IMR-90 (cell line): Measurements from ENCODE around the gene KPRP. TPM values are rescaled to one million over a fixed set of nuclear protein-coding genes. Genes with fewer than 3 reads are reported as not detected.

Experiments
- ATAC-seq: fragments of 200-7000 bp; cut with Tn5 transposase; 2 replicates; pipeline ENCODE4 v1.9.1; 2020; ENCODE audit warnings: low read depth, mild to moderate bottlenecking, moderate library complexity
- BruUV-seq: library from RNA; stranded (reverse); fragments of 400-500 nt; replicated peaks from 2 replicates; lab custom pipeline; 2021; lab: Mats Ljungman, UMichigan
- CTCF ChIA-PET: fragments of 300-600 bp; formaldehyde crosslinking; extraction: SDS; loops from one replicate; lab custom pipeline; 2021; ENCODE audit warnings: antibody characterized with exemption; lab: Yijun Ruan, JAX
- POLR2A ChIA-PET: fragments of 300-600 bp; sonication (Branson Sonifier 250); formaldehyde crosslinking; loops from one replicate; lab custom pipeline; 2022; ENCODE audit warnings: antibody characterized with exemption; ENCODE audit not compliant: unreplicated experiment; lab: Charles Lee
- DNase-seq: peaks from one replicate; pipeline ENCODE4 v3.0.0; 2013
- H2AFZ ChIP-seq: replicated peaks from 2 replicates; pipeline ENCODE3; 2013; ENCODE audit warnings: low read length, mild to moderate bottlenecking; ENCODE audit not compliant: poor library complexity
- H2AK5ac ChIP-seq: 2 replicates; pipeline ENCODE4 v1.6.1; 2013; ENCODE audit warnings: low read depth, low read length, inconsistent platforms
- H2AK9ac ChIP-seq: replicated peaks from 2 replicates; pipeline ENCODE3; 2013; ENCODE audit warnings: mild to moderate bottlenecking, low read depth, low read length, moderate library complexity; ENCODE audit not compliant: poor library complexity
- H2BK120ac ChIP-seq: 2 replicates; pipeline ENCODE4 v1.6.1; 2013; ENCODE audit warnings: low read depth, low read length, inconsistent platforms
- H2BK15ac ChIP-seq: 3 replicates; pipeline ENCODE4 v1.6.1; 2013; ENCODE audit warnings: low read depth, low read length, inconsistent platforms
- H2BK20ac ChIP-seq: 2 replicates; pipeline ENCODE4 v1.6.1; 2013; ENCODE audit warnings: low read depth, mild to moderate bottlenecking, inconsistent platforms, low read length, moderate library complexity
- H2BK5ac ChIP-seq: 2 replicates; pipeline ENCODE4 v1.6.1; 2013; ENCODE audit warnings: mild to moderate bottlenecking, low read depth, low read length, inconsistent platforms; ENCODE audit not compliant: poor library complexity, severe bottlenecking
- H3K14ac ChIP-seq: replicated peaks from 2 replicates; pipeline ENCODE4 v1.6.1; 2013; ENCODE audit warnings: low read depth, low read length, inconsistent platforms
- H3K18ac ChIP-seq: 2 replicates; pipeline ENCODE4 v1.6.1; 2013; ENCODE audit warnings: low read depth, low read length, control low read depth
- H3K23ac ChIP-seq: 2 replicates; pipeline ENCODE4 v1.6.1; 2013; ENCODE audit warnings: low read depth, low read length, inconsistent platforms
- H3K27ac ChIP-seq: 2 replicates; pipeline ENCODE4 v1.5.1; 2013; ENCODE audit warnings: mild to moderate bottlenecking, control low read depth, low read length; ENCODE audit not compliant: insufficient read depth
- H3K27me3 ChIP-seq: 2 replicates; pipeline ENCODE4 v1.6.1; 2013; ENCODE audit warnings: low read length; ENCODE audit not compliant: control insufficient read depth, insufficient read depth
- H3K36me3 ChIP-seq: 2 replicates; pipeline ENCODE4 v1.6.1; 2013; ENCODE audit warnings: low read length, mixed read lengths; ENCODE audit not compliant: control insufficient read depth, insufficient read depth
- H3K4ac ChIP-seq: 2 replicates; pipeline ENCODE4 v1.6.1; 2013; ENCODE audit warnings: low read depth, low read length, inconsistent platforms
- H3K4me1 ChIP-seq: 2 replicates; pipeline ENCODE4 v1.6.1; 2013; ENCODE audit warnings: low read length, mixed read lengths; ENCODE audit not compliant: control insufficient read depth, insufficient read depth
- H3K4me2 ChIP-seq: 2 replicates; pipeline ENCODE4 v1.6.1; 2013; ENCODE audit warnings: low read depth, mild to moderate bottlenecking, control low read depth, low read length, moderate library complexity
- H3K4me3 ChIP-seq: 2 replicates; pipeline ENCODE4 v1.5.1; 2013; ENCODE audit warnings: low read depth, mild to moderate bottlenecking, control low read depth, low read length, moderate library complexity; ENCODE audit not compliant: insufficient read depth
- H3K56ac ChIP-seq: 2 replicates; pipeline ENCODE4 v1.6.1; 2013; ENCODE audit warnings: low read length, inconsistent platforms; ENCODE audit not compliant: insufficient read depth; ENCODE audit errors: extremely low read depth
- H3K79me1 ChIP-seq, 2 experiments: 2 replicates each; pipeline ENCODE4 v1.6.1; 2013; ENCODE audit warnings: low read length in 2 of 2, inconsistent platforms in 1 of 2, low read depth in 1 of 2
- H3K9ac ChIP-seq: 2 replicates; pipeline ENCODE4 v1.6.1; 2013; ENCODE audit warnings: low read depth, low read length, control low read depth
- H3K9me1 ChIP-seq: 2 replicates; pipeline ENCODE4 v1.6.1; 2013; ENCODE audit warnings: low read length, inconsistent platforms; ENCODE audit not compliant: insufficient read depth
- H3K9me3 ChIP-seq: 2 replicates; pipeline ENCODE4 v1.6.1; 2013; ENCODE audit warnings: low read length; ENCODE audit not compliant: control insufficient read depth, insufficient read depth
- H4K20me1 ChIP-seq: 2 replicates; pipeline ENCODE4 v1.6.1; 2013; ENCODE audit warnings: low read length, inconsistent platforms; ENCODE audit not compliant: insufficient read depth
- H4K5ac ChIP-seq: 2 replicates; pipeline ENCODE4 v1.6.1; 2013; ENCODE audit warnings: mild to moderate bottlenecking, low read depth, low read length, control low read depth
- H4K8ac ChIP-seq, 2 experiments: 2 replicates each; pipeline ENCODE4 v1.6.1; 2013; ENCODE audit warnings: low read depth in 2 of 2, low read length in 2 of 2, control low read depth in 1 of 2, inconsistent platforms in 1 of 2
- H4K91ac ChIP-seq: 2 replicates; pipeline ENCODE4 v1.6.1; 2013; ENCODE audit warnings: low read depth, low read length, inconsistent platforms; ENCODE audit not compliant: insufficient read depth
- BHLHE40 ChIP-seq: fragments of 150-350 bp; IDR thresholded peaks from 2 replicates; pipeline ENCODE4 v1.6.1; 2016; ENCODE audit warnings: mild to moderate bottlenecking, low read depth, low read length
- CEBPB ChIP-seq: IDR thresholded peaks from 2 replicates; pipeline ENCODE4 v1.6.1; 2012; ENCODE audit warnings: low read depth, low read length, improper control_type of control experiment
- ELK1 ChIP-seq: fragments of 150-350 bp; IDR thresholded peaks from 2 replicates; pipeline ENCODE4 v1.6.1; 2016; ENCODE audit warnings: low read depth, mild to moderate bottlenecking, low read length, moderate library complexity, borderline replicate concordance
- FOS ChIP-seq: fragments of 150-350 bp; IDR thresholded peaks from 2 replicates; pipeline ENCODE4 v1.6.1; 2016; ENCODE audit warnings: low read depth, low read length
- MAFK ChIP-seq: IDR thresholded peaks from 2 replicates; pipeline ENCODE4 v1.6.1; 2012; ENCODE audit warnings: low read depth, low read length, improper control_type of control experiment
- MAZ ChIP-seq: IDR thresholded peaks from 2 replicates; pipeline ENCODE4 v1.6.1; 2012; ENCODE audit warnings: low read depth, mild to moderate bottlenecking, low read length, improper control_type of control experiment, moderate library complexity, borderline replicate concordance
- MXI1 ChIP-seq: IDR thresholded peaks from 2 replicates; pipeline ENCODE4 v1.6.1; 2012; ENCODE audit warnings: low read depth, mild to moderate bottlenecking, low read length, moderate library complexity, borderline replicate concordance
- NFE2L2 ChIP-seq: fragments of 150-350 bp; IDR thresholded peaks from 2 replicates; pipeline ENCODE4 v1.6.1; 2016; ENCODE audit warnings: low read depth, mild to moderate bottlenecking, low read length
- POLR2A ChIP-seq: IDR thresholded peaks from 2 replicates; pipeline ENCODE4 v1.6.1; 2012; ENCODE audit warnings: mild to moderate bottlenecking, low read depth, low read length
- RCOR1 ChIP-seq: IDR thresholded peaks from 2 replicates; pipeline ENCODE4 v1.6.1; 2012; ENCODE audit warnings: mild to moderate bottlenecking, low read length, improper control_type of control experiment; ENCODE audit not compliant: insufficient replicate concordance
- RFX5 ChIP-seq: IDR thresholded peaks from 2 replicates; pipeline ENCODE4 v1.8.0; 2012; ENCODE audit warnings: low read depth, mild to moderate bottlenecking, low read length, moderate library complexity
- SMC3 ChIP-seq: fragments of 150-350 bp; IDR thresholded peaks from 2 replicates; pipeline ENCODE4 v1.6.1; 2016; ENCODE audit warnings: low read depth, mild to moderate bottlenecking, antibody characterized with exemption, low read length, moderate library complexity
- USF2 ChIP-seq: fragments of 150-350 bp; IDR thresholded peaks from 2 replicates; pipeline ENCODE4 v1.6.1; 2017; ENCODE audit warnings: mild to moderate bottlenecking, antibody characterized with exemption, low read length, low read depth
- WGBS, 2 experiments: methylation state at CpG; one replicate each; pipeline versions ENCODE4 v1.1.5 to v1.1.7; 2013; ENCODE audit warnings: missing lambda C conversion rate in 2 of 2; ENCODE audit not compliant: insufficient read length in 1 of 2; ENCODE audit errors: extremely low coverage in 2 of 2; 5-methylcytosine and 5-hydroxymethylcytosine counted together
- dilution Hi-C: fragments of 300-500 bp; cut with HindIII; formaldehyde crosslinking; loops from one replicate; pipeline ENCODE4 v1.14.3; 2018; ENCODE audit warnings: low sequenced_read_pairs; ENCODE audit not compliant: unreplicated experiment
- in situ Hi-C: fragments of 300-500 bp; cut with MboI; formaldehyde crosslinking; loops from 3 replicates; pipeline ENCODE4 v1.14.3; 2019; ENCODE audit warnings: low sequenced_read_pairs, inconsistent platforms, mixed read lengths
- intact Hi-C: fragments of 100-400 bp; cut with micrococcal nuclease; formaldehyde crosslinking; loops from 2 replicates; pipeline ENCODE4 v1.10.0; 2022
- polyA plus RNA-seq, 3 experiments: library from polyadenylated mRNA; depleted of rRNA; stranded (reverse); fragments of >200 nt; gene quantifications; 2 replicates each; pipeline ENCODE4 v1.2.3, GENCODE V29; 2012; ENCODE audit warnings: low replicate concordance in 1 of 3
- total RNA-seq: library from RNA; depleted of rRNA; stranded (reverse); fragments of >200 nt; gene quantifications from 2 replicates; pipeline ENCODE4 v1.2.3, GENCODE V29; 2012
- TF ChIP-seq, protein P1 (sequence below): conservative IDR thresholded peaks from 2 replicates; pipeline ENCODE4 v1.5.1; 2012; ENCODE audit warnings: mild to moderate bottlenecking, low read depth, low read length, improper control_type of control experiment

Gene KPRP
- total and polyA plus RNA-seq, 2 of the 4 experiments (the other 2 are of a cell fraction), result not detected

- no peak within 1 kb of the TSS for H2BK5ac ChIP-seq
- POLR2A ChIA-PET, result no interaction called here
- TF ChIP-seq, protein P1, sequence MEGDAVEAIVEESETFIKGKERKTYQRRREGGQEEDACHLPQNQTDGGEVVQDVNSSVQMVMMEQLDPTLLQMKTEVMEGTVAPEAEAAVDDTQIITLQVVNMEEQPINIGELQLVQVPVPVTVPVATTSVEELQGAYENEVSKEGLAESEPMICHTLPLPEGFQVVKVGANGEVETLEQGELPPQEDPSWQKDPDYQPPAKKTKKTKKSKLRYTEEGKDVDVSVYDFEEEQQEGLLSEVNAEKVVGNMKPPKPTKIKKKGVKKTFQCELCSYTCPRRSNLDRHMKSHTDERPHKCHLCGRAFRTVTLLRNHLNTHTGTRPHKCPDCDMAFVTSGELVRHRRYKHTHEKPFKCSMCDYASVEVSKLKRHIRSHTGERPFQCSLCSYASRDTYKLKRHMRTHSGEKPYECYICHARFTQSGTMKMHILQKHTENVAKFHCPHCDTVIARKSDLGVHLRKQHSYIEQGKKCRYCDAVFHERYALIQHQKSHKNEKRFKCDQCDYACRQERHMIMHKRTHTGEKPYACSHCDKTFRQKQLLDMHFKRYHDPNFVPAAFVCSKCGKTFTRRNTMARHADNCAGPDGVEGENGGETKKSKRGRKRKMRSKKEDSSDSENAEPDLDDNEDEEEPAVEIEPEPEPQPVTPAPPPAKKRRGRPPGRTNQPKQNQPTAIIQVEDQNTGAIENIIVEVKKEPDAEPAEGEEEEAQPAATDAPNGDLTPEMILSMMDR, result no peak
- no peak for TF ChIP-seq SMC3
- no peak for TF ChIP-seq BHLHE40
- TF ChIP-seq USF2, result no peak
- TF ChIP-seq RFX5, result no peak
- TF ChIP-seq CEBPB, result no peak
- TF ChIP-seq POLR2A, result no peak
- TF ChIP-seq MXI1, result no peak
- no peak for TF ChIP-seq MAFK
- TF ChIP-seq ELK1, result no peak
- no peak for TF ChIP-seq FOS
- TF ChIP-seq RCOR1, result no peak
- TF ChIP-seq NFE2L2, result no peak
- no peak for TF ChIP-seq MAZ
- no peak for ATAC-seq
- dilution Hi-C loops, result no loop called here
- no peak within 1 kb of the TSS for H3K27ac ChIP-seq
- H3K79me1 ChIP-seq, result no peaks in the 10 kb centered on the region
- no TSS peak for BruUV-seq
- CTCF ChIA-PET, result no interaction called here
- H4K8ac ChIP-seq, result no peak within 1 kb of the TSS
- no peak within 1 kb of the TSS for H3K4me2 ChIP-seq
- no peaks in the 10 kb centered on the region for H4K20me1 ChIP-seq
- no peak within 1 kb of the TSS for H2AK5ac ChIP-seq
- no peak within 1 kb of the TSS for H3K4ac ChIP-seq
- no peak within 1 kb of the TSS for H2BK120ac ChIP-seq
- H3K18ac ChIP-seq, result no peak within 1 kb of the TSS
- H3K27me3 ChIP-seq, result no peaks in the 10 kb centered on the region
- H3K9ac ChIP-seq, result no peak within 1 kb of the TSS
- no peak within 1 kb of the TSS for H2BK20ac ChIP-seq
- no peak within 1 kb of the TSS for H2BK15ac ChIP-seq
- H3K4me1 ChIP-seq, result no peaks in the 10 kb centered on the region
- H2AFZ ChIP-seq, result no peak within 1 kb of the TSS
- WGBS, 2 experiments, result no CpG with 5 or more reads among the region's 3 CpGs
- no peak within 1 kb of the TSS for H4K91ac ChIP-seq
- in situ Hi-C loops, result no loop called here
- no peaks in the 10 kb centered on the region; the same call in 1 of the 2 replicates for H3K9me3 ChIP-seq
- H3K36me3 ChIP-seq, result no peaks in the 10 kb centered on the region
- H3K4me3 ChIP-seq, result no peak within 1 kb of the TSS
- no peak within 1 kb of the TSS for H3K23ac ChIP-seq
- H4K5ac ChIP-seq, result no peak within 1 kb of the TSS
- H2AK9ac ChIP-seq, result no peak within 1 kb of the TSS
- no peaks in the 10 kb centered on the region for H3K9me1 ChIP-seq
- DNase-seq, result no peak
- no peak within 1 kb of the TSS for H3K14ac ChIP-seq
- intact Hi-C loops, result no loop called here
- no peak within 1 kb of the TSS for H3K56ac ChIP-seq
These were observed 38.6 kb downstream of the KPRP start, which contains the start of gene LCE1D for GRCh38 chr1:152796421-152796820. Gene LCE1D (plus strand): TSS chr1:152796721. CDS start chr1:152797795, 1,074 bp downstream.
